ENCODE results near the gene TNFAIP8L3. TPM values are rescaled to one million over a fixed set of nuclear protein-coding genes. Genes with fewer than 3 reads are reported as not detected.

TNFAIP8L3 gene
- polyA plus RNA-seq, 1 donor, result 2.2 TPM

Other genes starting within 250 kb of the TNFAIP8L3 start
- 12.3 TPM for gene AP4E1, start 186.2 kb downstream of the TNFAIP8L3 start, polyA plus RNA-seq (ENCODE audit: insufficient read length)
- gene CYP19A1, start 243.7 kb upstream of the TNFAIP8L3 start, polyA plus RNA-seq (ENCODE audit: insufficient read length), result not detected
- gene GLDN, start 246.7 kb upstream of the TNFAIP8L3 start, polyA plus RNA-seq (ENCODE audit: insufficient read length), result 0.28 TPM